GM21529 (cell line): ENCODE measurements around the gene GAGE12C.
"Not testable (repeated sequence)": the region's sequence is repeated elsewhere in the genome, so short reads cannot be mapped to it uniquely, and the experiment has no call there.

Source experiments
- ATAC-seq: cut with Tn5 transposase; IDR thresholded peaks from one replicate; pipeline ENCODE4 v1.9.1; 2021; ENCODE audit not compliant: unreplicated experiment

GAGE12C gene, protein sequence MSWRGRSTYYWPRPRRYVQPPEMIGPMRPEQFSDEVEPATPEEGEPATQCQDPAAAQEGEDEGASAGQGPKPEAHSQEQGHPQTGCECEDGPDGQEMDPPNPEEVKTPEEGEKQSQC

DNA sequence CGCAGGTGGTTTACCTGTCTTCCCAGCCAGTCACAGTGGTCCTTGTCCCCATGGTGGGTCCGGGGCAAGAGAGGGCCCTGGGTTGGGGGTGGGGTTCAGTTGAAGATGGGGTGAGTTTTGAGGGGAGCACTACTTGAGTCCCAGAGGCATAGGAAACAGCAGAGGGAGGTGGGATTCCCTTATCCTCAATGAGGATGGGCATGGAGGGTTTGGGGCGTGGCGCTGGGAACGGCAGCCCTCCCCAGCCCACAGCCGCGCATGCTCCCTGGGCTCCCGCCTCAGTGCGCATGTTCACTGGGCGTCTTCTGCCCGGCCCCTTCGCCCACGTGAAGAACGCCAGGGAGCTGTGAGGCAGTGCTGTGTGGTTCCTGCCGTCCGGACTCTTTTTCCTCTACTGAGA is at the start of gene GAGE12C:
TSS of gene GAGE12C (plus strand) at position 301 of the 400 bp plus-strand sequence. CDS start 1,155 bp downstream, outside the sequence.
- ATAC-seq, result not testable (repeated sequence)

DNA sequence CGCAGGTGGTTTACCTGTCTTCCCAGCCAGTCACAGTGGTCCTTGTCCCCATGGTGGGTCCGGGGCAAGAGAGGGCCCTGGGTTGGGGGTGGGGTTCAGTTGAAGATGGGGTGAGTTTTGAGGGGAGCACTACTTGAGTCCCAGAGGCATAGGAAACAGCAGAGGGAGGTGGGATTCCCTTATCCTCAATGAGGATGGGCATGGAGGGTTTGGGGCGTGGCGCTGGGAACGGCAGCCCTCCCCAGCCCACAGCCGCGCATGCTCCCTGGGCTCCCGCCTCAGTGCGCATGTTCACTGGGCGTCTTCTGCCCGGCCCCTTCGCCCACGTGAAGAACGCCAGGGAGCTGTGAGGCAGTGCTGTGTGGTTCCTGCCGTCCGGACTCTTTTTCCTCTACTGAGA is 9.5 kb downstream of the GAGE12C start, which contains the start of gene GAGE12D:
TSS of gene GAGE12D (plus strand) at position 301 of the 400 bp plus-strand sequence. CDS start 1,155 bp downstream, outside the sequence.
- ATAC-seq, result not testable (repeated sequence)

GRCh38 chrX:49550989-49551388 is 19.0 kb downstream of the GAGE12C start, which contains the start of gene GAGE12E:
Gene GAGE12E (plus strand): TSS chrX:49551289. CDS start chrX:49552444, 1,155 bp downstream.
- ATAC-seq, result not testable (repeated sequence)

DNA sequence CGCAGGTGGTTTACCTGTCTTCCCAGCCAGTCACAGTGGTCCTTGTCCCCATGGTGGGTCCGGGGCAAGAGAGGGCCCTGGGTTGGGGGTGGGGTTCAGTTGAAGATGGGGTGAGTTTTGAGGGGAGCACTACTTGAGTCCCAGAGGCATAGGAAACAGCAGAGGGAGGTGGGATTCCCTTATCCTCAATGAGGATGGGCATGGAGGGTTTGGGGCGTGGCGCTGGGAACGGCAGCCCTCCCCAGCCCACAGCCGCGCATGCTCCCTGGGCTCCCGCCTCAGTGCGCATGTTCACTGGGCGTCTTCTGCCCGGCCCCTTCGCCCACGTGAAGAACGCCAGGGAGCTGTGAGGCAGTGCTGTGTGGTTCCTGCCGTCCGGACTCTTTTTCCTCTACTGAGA is 28.6 kb downstream of the GAGE12C start, which contains the start of gene GAGE12F:
TSS of gene GAGE12F (plus strand) at position 301 of the 400 bp plus-strand sequence. CDS start 1,155 bp downstream, outside the sequence.
- ATAC-seq, result not testable (repeated sequence)

GRCh38 chrX:49568728-49569127 is 36.8 kb downstream of the GAGE12C start:
- not testable (repeated sequence) for ATAC-seq

DNA sequence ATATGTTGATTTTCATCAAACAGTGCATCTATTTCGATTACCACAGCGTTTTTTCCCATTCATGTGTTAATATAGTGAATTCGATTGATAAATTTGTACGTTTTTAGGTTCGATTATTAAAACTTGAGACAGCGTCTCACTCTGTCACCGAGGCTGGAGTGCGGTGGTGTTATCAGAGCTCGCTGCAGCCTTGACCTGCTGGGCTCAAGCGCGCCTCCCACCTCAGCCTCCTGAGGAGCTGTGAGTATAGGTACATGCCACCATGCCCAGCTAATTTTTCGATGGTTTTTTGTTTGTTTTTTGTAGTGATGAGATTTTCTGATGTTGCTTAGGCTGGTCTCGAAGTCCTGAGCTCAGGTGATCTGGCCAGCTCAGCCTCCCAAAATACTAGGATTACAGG is 37.2 kb downstream of the GAGE12C start:
- ATAC-seq, result not testable (repeated sequence)

DNA sequence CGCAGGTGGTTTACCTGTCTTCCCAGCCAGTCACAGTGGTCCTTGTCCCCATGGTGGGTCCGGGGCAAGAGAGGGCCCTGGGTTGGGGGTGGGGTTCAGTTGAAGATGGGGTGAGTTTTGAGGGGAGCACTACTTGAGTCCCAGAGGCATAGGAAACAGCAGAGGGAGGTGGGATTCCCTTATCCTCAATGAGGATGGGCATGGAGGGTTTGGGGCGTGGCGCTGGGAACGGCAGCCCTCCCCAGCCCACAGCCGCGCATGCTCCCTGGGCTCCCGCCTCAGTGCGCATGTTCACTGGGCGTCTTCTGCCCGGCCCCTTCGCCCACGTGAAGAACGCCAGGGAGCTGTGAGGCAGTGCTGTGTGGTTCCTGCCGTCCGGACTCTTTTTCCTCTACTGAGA is 38.1 kb downstream of the GAGE12C start, which contains the start of gene GAGE12G:
TSS of gene GAGE12G (plus strand) at position 301 of the 400 bp plus-strand sequence. CDS start 1,155 bp downstream, outside the sequence.
- ATAC-seq, result not testable (repeated sequence)

DNA sequence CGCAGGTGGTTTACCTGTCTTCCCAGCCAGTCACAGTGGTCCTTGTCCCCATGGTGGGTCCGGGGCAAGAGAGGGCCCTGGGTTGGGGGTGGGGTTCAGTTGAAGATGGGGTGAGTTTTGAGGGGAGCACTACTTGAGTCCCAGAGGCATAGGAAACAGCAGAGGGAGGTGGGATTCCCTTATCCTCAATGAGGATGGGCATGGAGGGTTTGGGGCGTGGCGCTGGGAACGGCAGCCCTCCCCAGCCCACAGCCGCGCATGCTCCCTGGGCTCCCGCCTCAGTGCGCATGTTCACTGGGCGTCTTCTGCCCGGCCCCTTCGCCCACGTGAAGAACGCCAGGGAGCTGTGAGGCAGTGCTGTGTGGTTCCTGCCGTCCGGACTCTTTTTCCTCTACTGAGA is 47.7 kb downstream of the GAGE12C start, which contains the start of gene GAGE12H:
TSS of gene GAGE12H (plus strand) at position 301 of the 400 bp plus-strand sequence. CDS start 1,155 bp downstream, outside the sequence.
- ATAC-seq, result not testable (repeated sequence)
